GM18505 (cell line): ENCODE data around the gene ZWINT.
A peak's percentile ranks its signal among the peaks of the same experiment; 100 is the strongest.

Source experiments
- ATAC-seq: cut with Tn5 transposase; IDR thresholded peaks from one replicate; pipeline ENCODE4 v1.9.1; 2021; ENCODE audit not compliant: unreplicated experiment
- POLR2A ChIP-seq: IDR thresholded peaks from 4 replicates; pipeline ENCODE4 v1.6.1; 2011; ENCODE audit warnings: borderline replicate concordance; ENCODE audit not compliant: insufficient read depth, insufficient read length; ENCODE audit errors: extremely low read depth

Gene ZWINT

GRCh38 chr10:56360967-56361612 lies at the start of gene ZWINT:
Gene ZWINT, minus strand, starts transcription at chr10:56361259. Its CDS starts 23 bp downstream, at chr10:56361236.
- ATAC-seq, result peak; percentile 99
- TF ChIP-seq POLR2A, result peak; percentile 76

GRCh38 chr10:56383806-56384205 lies 22.7 kb upstream of the ZWINT start:
- no peak for ATAC-seq
- TF ChIP-seq POLR2A, result no peak

GRCh38 chr10:56370217-56371113 lies 9.4 kb upstream of the ZWINT start:
- TF ChIP-seq POLR2A, result no peak
- ATAC-seq, result no peak

GRCh38 chr10:56360583-56360966 lies 484 bp downstream of the ZWINT start:
- TF ChIP-seq POLR2A, result no peak
- ATAC-seq, result no peak

GRCh38 chr10:56359837-56360236 lies 1.2 kb downstream of the ZWINT start:
- TF ChIP-seq POLR2A, result no peak
- ATAC-seq, result no peak

- no peak for TF ChIP-seq POLR2A
- no peak for ATAC-seq
Measured at GRCh38 chr10:56357018-56357417, 4.0 kb downstream of the ZWINT start.

- TF ChIP-seq POLR2A, result no peak
- ATAC-seq, result no peak
Measured at GRCh38 chr10:56351909-56352630, 9.0 kb downstream of the ZWINT start.

- no peak for TF ChIP-seq POLR2A
- no peak for ATAC-seq
Measured at GRCh38 chr10:56349611-56350010, 11.4 kb downstream of the ZWINT start.

GRCh38 chr10:56348101-56348500 lies 13.0 kb downstream of the ZWINT start:
- TF ChIP-seq POLR2A, result no peak
- no peak for ATAC-seq

GRCh38 chr10:56346845-56347415 lies 14.1 kb downstream of the ZWINT start:
- no peak for ATAC-seq
- no peak for TF ChIP-seq POLR2A

- TF ChIP-seq POLR2A, result no peak
- ATAC-seq, result no peak
Measured at GRCh38 chr10:56341612-56342011, 19.4 kb downstream of the ZWINT start.

GRCh38 chr10:56329961-56330360 lies 31.1 kb downstream of the ZWINT start:
- TF ChIP-seq POLR2A, result no peak

GRCh38 chr10:56327118-56327517 lies 33.9 kb downstream of the ZWINT start:
- no peak for ATAC-seq

More at GRCh38 chr10:56329961-56330360, 31.1 kb downstream of the ZWINT start:
- ATAC-seq, result no peak

More at GRCh38 chr10:56327118-56327517, 33.9 kb downstream of the ZWINT start:
- no peak for TF ChIP-seq POLR2A
